ENCODE data around the gene TNFRSF13B.
"Not testable (repeated sequence)": the region's sequence is repeated elsewhere in the genome, so short reads cannot be mapped to it uniquely, and the experiment has no call there.

Gene TNFRSF13B

DNA sequence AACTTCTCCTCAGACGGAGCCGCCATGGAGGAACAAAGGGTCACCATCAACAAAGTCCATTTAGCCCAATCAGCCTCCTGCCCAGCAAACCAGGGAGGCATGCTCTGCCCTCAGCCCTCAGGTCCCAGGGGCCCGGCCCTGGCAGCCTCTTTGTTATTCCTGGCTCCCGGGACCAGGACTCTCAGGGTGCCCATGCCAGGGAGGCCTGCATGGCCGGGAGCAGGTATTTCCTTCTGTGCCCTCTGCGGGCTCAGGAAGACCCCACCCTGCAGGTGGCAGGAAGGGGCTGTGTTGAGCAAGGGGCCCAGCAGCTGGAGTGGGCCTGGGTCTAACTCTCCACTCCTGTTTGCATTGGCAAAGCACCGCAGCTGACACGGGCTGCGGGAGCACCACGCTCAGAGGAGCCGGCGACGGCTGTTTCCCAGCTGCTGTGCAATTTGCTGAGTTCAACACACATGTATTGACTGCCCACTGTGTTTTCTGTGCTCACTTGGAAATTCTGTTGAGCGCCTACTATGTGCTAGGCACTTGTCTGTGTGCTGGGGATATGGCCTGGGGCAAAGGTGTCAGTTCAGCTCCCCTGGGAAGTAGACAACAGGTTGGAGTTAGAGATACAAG, 33.2 kb upstream of the TNFRSF13B start:
- DNase-seq, result peak; percentile 19

DNA sequence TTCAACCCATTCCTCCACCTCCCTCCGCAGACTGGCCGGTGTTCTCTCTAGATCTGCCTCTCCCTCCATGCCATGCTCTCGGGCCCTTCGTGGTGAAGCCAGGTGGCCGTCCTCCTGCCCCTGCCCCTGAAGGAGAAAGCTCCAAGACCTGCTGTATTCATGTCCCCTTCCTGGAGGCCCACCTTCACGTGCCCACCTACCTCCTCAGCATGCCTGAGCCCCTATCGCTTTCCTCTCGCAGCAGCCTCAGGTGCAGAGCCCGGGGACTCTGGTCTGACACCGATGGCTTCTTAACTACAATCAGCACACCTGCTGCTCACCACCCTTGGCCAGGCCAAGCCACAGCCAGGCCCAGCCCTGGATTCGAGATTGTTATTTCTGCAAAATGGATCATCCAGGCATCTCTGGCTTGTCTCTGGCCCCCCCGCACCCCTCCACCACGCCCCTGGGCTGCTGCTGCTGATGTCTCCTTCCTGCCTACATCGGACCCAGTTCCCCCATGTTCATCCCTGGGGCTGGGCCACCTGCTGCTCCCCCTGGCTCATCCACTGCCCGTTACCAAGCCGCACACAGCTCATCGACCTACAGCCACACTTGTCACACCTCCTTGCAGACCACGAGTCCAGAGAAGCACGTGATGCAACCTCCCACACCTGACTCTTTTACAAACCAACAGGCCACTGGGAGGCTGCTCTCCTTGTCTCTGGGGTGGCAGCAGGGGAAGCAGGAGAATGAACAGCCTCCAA, 32.5 kb upstream of the TNFRSF13B start:
- no peak for DNase-seq

- DNase-seq, result peak; percentile 94
Measured at GRCh38 chr17:17002731-17003715, 31.1 kb upstream of the TNFRSF13B start.

DNA sequence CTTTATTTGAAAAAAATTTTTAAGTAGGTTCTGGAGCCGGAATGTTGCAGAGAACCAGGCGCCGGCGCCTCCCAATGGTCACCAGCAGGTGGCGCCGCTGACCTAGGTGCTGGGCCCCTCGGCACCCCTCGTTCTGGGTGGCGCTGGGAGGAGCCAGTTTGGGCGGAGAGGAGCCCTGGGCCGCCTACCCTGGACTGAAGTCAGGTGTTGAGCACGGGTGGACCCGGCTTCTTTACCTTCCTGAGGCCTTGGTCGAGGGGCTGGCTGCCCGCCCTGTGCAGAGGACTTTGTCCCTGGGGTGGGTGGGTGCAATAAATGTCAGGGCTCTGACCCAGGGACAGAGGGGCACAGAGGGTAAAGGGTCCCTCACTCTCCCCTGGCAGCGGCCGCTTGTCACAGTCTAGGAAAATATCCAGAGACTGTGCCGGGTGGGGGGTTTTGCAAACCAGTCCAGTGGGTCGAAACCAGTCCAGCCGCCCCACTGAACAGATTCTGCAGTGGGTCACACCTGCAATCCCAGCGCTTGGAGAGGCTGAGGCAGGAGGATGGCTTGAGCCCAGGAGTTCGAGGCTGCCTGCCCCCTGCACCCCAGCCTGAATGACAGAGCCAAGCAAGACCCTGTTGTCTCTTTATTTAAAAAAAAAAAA, 30.1 kb upstream of the TNFRSF13B start:
- DNase-seq, result peak; percentile 81

DNA sequence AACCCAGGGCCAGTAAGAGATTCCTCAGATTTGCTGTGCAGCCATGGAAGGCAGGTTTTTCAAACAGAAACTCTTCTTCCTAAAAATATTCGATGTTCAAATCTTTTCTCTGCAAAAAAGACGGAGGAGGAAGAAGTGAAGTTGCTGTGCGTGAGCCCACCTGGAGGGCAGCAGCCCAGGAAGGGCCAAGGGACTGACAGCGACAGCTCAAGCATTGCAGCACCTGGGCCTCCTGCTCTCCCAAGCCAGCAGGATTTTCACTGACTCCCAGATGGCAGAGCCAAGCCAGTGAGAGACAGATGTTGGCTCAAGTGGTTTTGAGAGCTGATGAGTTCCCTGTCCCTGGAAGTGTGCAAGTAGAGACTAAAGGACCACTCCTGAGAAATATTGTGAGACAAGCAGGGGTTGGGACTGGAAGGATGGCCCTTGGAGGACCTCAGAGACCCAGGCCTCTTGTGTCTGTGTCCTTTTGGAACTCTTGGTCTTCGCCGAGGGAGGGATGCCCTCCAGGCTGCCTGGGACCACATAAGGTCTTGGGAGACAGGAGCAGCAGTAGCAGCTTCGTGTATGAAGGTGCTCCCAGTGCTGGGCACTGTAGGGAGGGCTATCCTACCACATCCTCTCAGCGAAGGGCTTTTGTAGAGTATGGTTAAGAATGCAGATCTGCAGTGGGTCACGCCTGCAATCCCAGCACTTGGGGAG, 29.3 kb upstream of the TNFRSF13B start:
- DNase-seq, result no peak

- no peak for DNase-seq
Measured at GRCh38 chr17:16999931-17000625, 28.2 kb upstream of the TNFRSF13B start.

GRCh38 chr17:16997514-16998429, 25.9 kb upstream of the TNFRSF13B start:
- no peak for DNase-seq

- DNase-seq, result not testable (repeated sequence)
Measured at GRCh38 chr17:16996726-16997125, 24.8 kb upstream of the TNFRSF13B start.

- no peak for DNase-seq
Measured at GRCh38 chr17:16995930-16996329, 24.0 kb upstream of the TNFRSF13B start.

DNA sequence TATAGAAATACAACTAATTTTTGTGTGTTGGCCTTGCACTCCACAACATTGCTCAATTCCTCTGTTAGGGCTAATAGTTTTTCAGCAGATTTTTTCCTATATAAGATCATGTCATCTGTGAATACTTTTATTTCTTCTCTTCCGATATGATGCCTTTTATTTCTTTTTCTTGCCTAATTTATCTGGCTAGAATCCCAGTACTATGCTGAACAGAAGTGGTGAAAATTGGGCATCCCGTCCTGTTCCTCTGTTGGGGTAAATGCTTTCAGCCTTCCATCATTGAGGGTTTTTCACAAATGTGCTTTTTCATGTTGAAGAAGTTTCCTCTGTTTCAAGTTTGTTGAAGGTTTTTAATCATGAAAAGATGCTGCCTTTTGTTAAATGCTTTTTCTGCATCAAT, 22.7 kb upstream of the TNFRSF13B start:
- DNase-seq, result no peak

- DNase-seq, result peak; percentile 76
Measured at GRCh38 chr17:16991349-16992009, 19.6 kb upstream of the TNFRSF13B start.

GRCh38 chr17:16989953-16990860, 18.3 kb upstream of the TNFRSF13B start:
- DNase-seq, result peak; percentile 23

- peak; percentile 9 for DNase-seq
Measured at GRCh38 chr17:16989230-16989952, 17.5 kb upstream of the TNFRSF13B start.

DNA sequence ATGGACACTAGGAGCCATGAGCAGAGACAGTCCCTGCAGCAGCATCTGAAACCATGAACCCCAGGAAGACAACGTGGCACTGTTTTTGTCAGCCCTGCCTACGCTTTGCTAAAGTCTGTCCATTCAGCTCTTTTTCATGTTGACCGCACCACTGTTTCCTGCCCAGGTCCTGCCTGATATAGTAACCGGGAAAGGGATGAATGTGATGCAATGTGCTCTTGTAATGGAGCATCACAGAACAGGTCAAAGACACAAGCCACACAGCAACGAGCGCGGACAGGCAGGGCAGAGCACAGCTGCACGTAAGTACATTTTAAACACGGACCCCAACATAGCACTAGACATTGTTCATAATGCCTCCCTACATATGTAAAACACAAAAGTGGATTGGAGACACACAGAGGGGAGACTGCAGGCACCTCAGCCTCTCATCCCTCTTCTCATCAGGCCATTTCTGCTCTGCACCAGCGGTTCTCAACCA, 16.9 kb upstream of the TNFRSF13B start:
- no peak for DNase-seq

DNA sequence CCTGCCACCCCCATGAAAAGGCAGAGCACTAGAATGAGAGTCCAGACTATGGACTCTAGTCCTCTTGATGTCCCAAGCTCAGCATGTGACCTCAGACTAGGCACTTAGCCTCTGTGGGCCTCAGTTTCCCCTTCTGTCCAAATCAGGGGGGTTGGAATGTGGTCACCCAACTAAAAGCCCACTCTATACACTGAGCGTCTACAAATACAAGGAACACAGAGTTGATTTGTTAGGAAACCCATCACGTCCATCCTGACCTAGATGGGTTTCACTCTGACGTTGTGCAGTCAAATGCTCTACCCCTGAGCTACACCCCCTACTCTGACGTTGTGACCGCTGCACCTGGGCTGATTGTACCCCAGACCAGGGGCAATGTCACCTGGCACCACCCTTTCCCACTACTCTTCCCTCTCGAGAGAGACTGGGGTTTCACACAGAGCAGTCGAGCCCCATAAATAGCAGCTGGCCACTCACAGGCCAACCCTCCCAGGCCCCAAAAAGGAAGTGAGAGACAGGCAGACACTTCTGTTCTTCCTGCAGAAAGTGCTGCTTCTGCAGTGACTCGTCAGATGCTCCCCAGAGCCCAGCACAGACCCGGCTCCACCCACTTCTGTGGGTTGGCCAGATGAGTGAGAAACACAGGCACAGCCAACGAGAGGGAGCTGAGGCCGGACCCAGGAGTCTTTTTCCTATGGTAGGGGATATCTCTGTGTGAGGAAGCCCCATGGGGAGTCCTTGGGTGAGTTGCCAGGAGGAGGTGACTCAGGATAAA, 16.1 kb upstream of the TNFRSF13B start:
- peak; percentile 55 for DNase-seq

DNA sequence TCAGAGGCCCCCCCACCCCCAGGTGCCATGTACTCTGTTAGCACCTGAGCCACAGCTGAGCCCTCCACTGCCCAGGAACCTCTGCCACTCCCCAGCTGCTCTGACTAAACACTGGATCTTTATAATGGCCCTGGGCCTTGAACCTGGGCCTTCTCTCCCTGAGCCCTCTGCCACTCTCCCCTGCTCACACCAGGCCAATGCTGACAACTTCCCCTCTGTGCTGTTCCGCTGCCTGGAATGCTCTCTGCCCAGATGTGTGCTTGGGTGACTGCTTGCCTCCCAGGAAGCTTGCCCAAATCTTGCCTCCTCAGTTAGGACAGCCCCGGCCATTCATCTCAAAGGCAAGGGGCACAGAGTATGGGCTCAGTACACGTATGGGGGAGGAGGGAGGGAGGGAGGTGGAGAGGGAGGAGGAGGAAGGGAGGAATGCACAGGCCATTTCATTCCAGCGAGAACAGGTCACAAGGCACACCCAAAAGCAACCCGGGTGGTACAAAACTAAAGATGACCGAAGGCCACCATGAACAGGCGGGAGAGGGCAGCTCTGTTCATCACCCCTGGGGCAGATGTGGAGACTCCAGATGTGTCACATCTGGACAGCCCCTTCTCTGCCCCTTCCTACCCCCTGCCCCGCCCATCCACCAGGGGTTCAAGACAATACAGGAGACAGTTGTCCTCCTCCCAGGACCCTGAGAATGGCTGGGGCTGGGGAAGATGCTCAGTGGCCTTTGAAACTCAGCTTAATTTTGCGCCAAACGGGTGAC, 15.3 kb upstream of the TNFRSF13B start:
- no peak for DNase-seq
